ENCODE measurements around the gene FAM9B.

The FAM9B gene

GRCh38 chrX:9038244-9038643 is 4.3 kb upstream of the FAM9B start:
- no peak for DNase-seq
- Histone ChIP-seq H3K9ac (ENCODE audit: low read length) (no peak overlapping the region), H4K20me1 (ENCODE audit: insufficient read depth, low read length) (no peaks in the 10 kb centered on the region), H3K9me2 (replicated peaks; ENCODE audit: insufficient read depth, low read length) (no peaks in the 10 kb centered on the region), H3F3A (ENCODE audit: insufficient read depth, low read length) (no peaks in the 10 kb centered on the region), H3K4me3 (ENCODE audit: low read length) (no peak overlapping the region), H3K27ac (ENCODE audit: low read length) (no peak overlapping the region), H3K79me2 (ENCODE audit: low read length) (no peaks in the 10 kb centered on the region), H3K27me3 (replicated peaks; ENCODE audit: insufficient read depth, low read length) (no peaks in the 10 kb centered on the region), H3K4me2 (ENCODE audit: low read depth, low read length) (no peak overlapping the region), H3K4me1 (ENCODE audit: low read length) (no peaks in the 10 kb centered on the region), H3K36me3 (replicated peaks; ENCODE audit: insufficient read depth, low read length) (no peaks in the 10 kb centered on the region), H2AFZ (ENCODE audit: low read length) (no peak overlapping the region), H3K9me3 (replicated peaks; ENCODE audit: insufficient read depth, low read length) (no peaks in the 10 kb centered on the region)
- TF ChIP-seq EZH2phosphoT487 (IDR thresholded peaks at IDR 0.05; ENCODE audit: low read length) (no peak), EZH2 (optimal IDR thresholded peaks at IDR 0.05; ENCODE audit: low read depth, low read length) (no peak), CTCF (IDR thresholded peaks at IDR 0.05; ENCODE audit: low read length) (no peak)

GRCh38 chrX:9037296-9037695 is 3.4 kb upstream of the FAM9B start:
- H3K9me3 ChIP-seq (replicated peaks; ENCODE audit: insufficient read depth, low read length) = no peaks in the 10 kb centered on the region

GRCh38 chrX:9033586-9033985 is 341 bp downstream of the FAM9B start:
- H2AFZ ChIP-seq (ENCODE audit: low read length) = no peak overlapping the region
- H3K4me2 ChIP-seq (ENCODE audit: low read depth, low read length) = no peak overlapping the region
- no peaks in the 10 kb centered on the region for H3K9me2 ChIP-seq (replicated peaks; ENCODE audit: insufficient read depth, low read length)
- H4K20me1 ChIP-seq (ENCODE audit: insufficient read depth, low read length) = no peaks in the 10 kb centered on the region
- H3K9ac ChIP-seq (ENCODE audit: low read length) = no peak overlapping the region
- H3K36me3 ChIP-seq (replicated peaks; ENCODE audit: insufficient read depth, low read length) = no peaks in the 10 kb centered on the region
- H3K27me3 ChIP-seq (replicated peaks; ENCODE audit: insufficient read depth, low read length) = no peaks in the 10 kb centered on the region
- no peak overlapping the region for H3K4me3 ChIP-seq (ENCODE audit: low read length)
- no peaks in the 10 kb centered on the region for H3K79me2 ChIP-seq (ENCODE audit: low read length)
- H3K9me3 ChIP-seq (replicated peaks; ENCODE audit: insufficient read depth, low read length) = no peaks in the 10 kb centered on the region
- TF ChIP-seq CTCF (IDR thresholded peaks at IDR 0.05; ENCODE audit: low read length) = no peak
- no peak for TF ChIP-seq EZH2phosphoT487 (IDR thresholded peaks at IDR 0.05; ENCODE audit: low read length)
- TF ChIP-seq EZH2 (optimal IDR thresholded peaks at IDR 0.05; ENCODE audit: low read depth, low read length) = no peak
- no peak overlapping the region for H3K27ac ChIP-seq (ENCODE audit: low read length)
- no peaks in the 10 kb centered on the region for H3F3A ChIP-seq (ENCODE audit: insufficient read depth, low read length)
- DNase-seq = no peak
- no peaks in the 10 kb centered on the region for H3K4me1 ChIP-seq (ENCODE audit: low read length)

More at GRCh38 chrX:9037296-9037695, 3.4 kb upstream of the FAM9B start:
- H3K9ac ChIP-seq (ENCODE audit: low read length) = no peak overlapping the region
- no peaks in the 10 kb centered on the region for H3K27me3 ChIP-seq (replicated peaks; ENCODE audit: insufficient read depth, low read length)
- no peaks in the 10 kb centered on the region for H4K20me1 ChIP-seq (ENCODE audit: insufficient read depth, low read length)
- H3K4me1 ChIP-seq (ENCODE audit: low read length) = no peaks in the 10 kb centered on the region
- H3F3A ChIP-seq (ENCODE audit: insufficient read depth, low read length) = no peaks in the 10 kb centered on the region
- H3K4me3 ChIP-seq (ENCODE audit: low read length) = no peak overlapping the region
- no peaks in the 10 kb centered on the region for H3K79me2 ChIP-seq (ENCODE audit: low read length)
- no peak for TF ChIP-seq CTCF (IDR thresholded peaks at IDR 0.05; ENCODE audit: low read length)
- TF ChIP-seq EZH2 (optimal IDR thresholded peaks at IDR 0.05; ENCODE audit: low read depth, low read length) = no peak
- TF ChIP-seq EZH2phosphoT487 (IDR thresholded peaks at IDR 0.05; ENCODE audit: low read length) = no peak
- DNase-seq = no peak
- no peak overlapping the region for H2AFZ ChIP-seq (ENCODE audit: low read length)
- no peaks in the 10 kb centered on the region for H3K36me3 ChIP-seq (replicated peaks; ENCODE audit: insufficient read depth, low read length)
- H3K9me2 ChIP-seq (replicated peaks; ENCODE audit: insufficient read depth, low read length) = no peaks in the 10 kb centered on the region
- no peak overlapping the region for H3K4me2 ChIP-seq (ENCODE audit: low read depth, low read length)
- no peak overlapping the region for H3K27ac ChIP-seq (ENCODE audit: low read length)
